NOMO-1 treated with dmso at 0.1 percent for 144 hours (cell line): ENCODE data around the gene BOK.

Source experiments
- DNase-seq: peaks from one replicate; lab custom pipeline; 2025; ENCODE audit not compliant: unreplicated experiment; lab: John Stamatoyannopoulos, UW

Gene BOK

DNA sequence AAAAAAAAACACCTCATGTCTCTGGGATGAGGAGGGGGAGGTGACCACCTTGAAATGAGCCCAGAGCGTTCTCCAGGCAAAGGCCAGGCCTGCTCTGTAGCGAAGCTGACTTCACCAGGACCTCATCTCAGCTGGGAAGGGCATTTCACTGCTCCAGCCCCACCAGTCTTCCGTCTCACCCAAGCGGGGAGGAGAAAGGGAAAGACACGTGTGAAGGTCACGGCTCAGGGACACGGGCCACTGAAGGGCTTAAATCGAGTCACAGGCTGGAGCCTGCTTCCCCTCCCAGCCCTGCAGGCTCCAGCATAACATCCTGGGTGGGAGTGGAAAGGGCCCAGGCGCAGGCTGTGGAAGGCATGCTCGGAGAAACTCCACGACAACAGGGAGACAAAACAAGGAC lies 60.3 kb downstream of the BOK start:
- no peak for DNase-seq

- DNase-seq = no peak
Observed at GRCh38 chr2:241619597-241620418, 61.3 kb downstream of the BOK start.

GRCh38 chr2:241620419-241620769 lies 61.8 kb downstream of the BOK start:
- no peak for DNase-seq
